A549 (cell line): ENCODE results near the gene FAM118A.

Experiments
- CEBPB ChIP-seq, 2 experiments: fragments of >200 bp in 1 of 2; sonication (Bioruptor Twin) in 1 of 2; formaldehyde crosslinking in 1 of 2; IDR thresholded peaks; 2 replicates each; pipeline ENCODE4 v1.6.1; 2012 to 2016
- EP300 ChIP-seq, 2 experiments: fragments of >200 bp; sonication (Bioruptor Twin); formaldehyde crosslinking; IDR thresholded peaks; 2 replicates in 1 of 2; 3 replicates in 1 of 2; pipeline ENCODE4 v1.6.1; 2016 to 2017
- ESRRA ChIP-seq: fragments of 150-350 bp; IDR thresholded peaks from 2 replicates; pipeline ENCODE4 v1.6.1; 2014; ENCODE audit warnings: mild to moderate bottlenecking, low read length, borderline replicate concordance
- MAX ChIP-seq: IDR thresholded peaks from 2 replicates; pipeline ENCODE4 v1.6.1; 2012
- ZSCAN20 ChIP-seq: fragments of 250-450 bp; sonication (Bioruptor Pico); IDR thresholded peaks from 2 replicates; pipeline ENCODE4 v1.8.0; 2022; ENCODE audit warnings: mild to moderate bottlenecking, moderate library complexity
- TF ChIP-seq, protein P1 (sequence below): fragments of >200 bp; sonication (Bioruptor Twin); formaldehyde crosslinking; IDR thresholded peaks from 3 replicates; pipeline ENCODE4 v1.5.1; 2016

GRCh38 chr22:45328822-45329529 is 19.2 kb downstream of the FAM118A start:
- TF ChIP-seq ESRRA = no peak
- TF ChIP-seq MAX = no peak
- TF ChIP-seq CEBPB (IDR thresholded peaks at IDR 0.05) = no peak
- TF ChIP-seq, protein P1, sequence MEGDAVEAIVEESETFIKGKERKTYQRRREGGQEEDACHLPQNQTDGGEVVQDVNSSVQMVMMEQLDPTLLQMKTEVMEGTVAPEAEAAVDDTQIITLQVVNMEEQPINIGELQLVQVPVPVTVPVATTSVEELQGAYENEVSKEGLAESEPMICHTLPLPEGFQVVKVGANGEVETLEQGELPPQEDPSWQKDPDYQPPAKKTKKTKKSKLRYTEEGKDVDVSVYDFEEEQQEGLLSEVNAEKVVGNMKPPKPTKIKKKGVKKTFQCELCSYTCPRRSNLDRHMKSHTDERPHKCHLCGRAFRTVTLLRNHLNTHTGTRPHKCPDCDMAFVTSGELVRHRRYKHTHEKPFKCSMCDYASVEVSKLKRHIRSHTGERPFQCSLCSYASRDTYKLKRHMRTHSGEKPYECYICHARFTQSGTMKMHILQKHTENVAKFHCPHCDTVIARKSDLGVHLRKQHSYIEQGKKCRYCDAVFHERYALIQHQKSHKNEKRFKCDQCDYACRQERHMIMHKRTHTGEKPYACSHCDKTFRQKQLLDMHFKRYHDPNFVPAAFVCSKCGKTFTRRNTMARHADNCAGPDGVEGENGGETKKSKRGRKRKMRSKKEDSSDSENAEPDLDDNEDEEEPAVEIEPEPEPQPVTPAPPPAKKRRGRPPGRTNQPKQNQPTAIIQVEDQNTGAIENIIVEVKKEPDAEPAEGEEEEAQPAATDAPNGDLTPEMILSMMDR = no peak
- TF ChIP-seq EP300 (IDR thresholded peaks at IDR 0.05) = no peak
- TF ChIP-seq ZSCAN20 (CRISPR knock-in tag) = no peak
